GM18907 (cell line): ENCODE measurements around the gene RELCH.

Experiments
- ATAC-seq: cut with Tn5 transposase; IDR thresholded peaks from one replicate; pipeline ENCODE4 v1.9.1; 2021; ENCODE audit warnings: mild to moderate bottlenecking, moderate library complexity; ENCODE audit not compliant: unreplicated experiment

Gene RELCH

GRCh38 chr18:62336618-62337017 is 149.6 kb downstream of the RELCH start:
- no peak for ATAC-seq

DNA sequence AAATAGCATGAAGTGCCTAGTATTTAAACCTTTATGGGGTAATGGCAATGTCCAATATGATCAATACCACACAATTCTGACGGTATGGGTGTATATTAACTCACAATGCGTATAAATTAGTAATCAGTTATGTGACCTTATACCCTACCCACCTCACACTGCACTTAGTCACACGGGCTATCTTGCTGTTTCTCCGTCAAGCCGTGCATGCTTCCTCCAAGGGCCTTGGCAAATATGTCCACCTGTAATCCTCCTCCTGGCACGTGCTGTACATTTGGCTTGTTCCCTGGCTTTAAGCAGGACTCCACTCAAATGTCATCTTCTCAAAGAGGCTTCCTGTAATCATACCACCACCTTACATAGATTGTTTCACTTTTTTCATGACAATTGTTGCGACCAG is 150.3 kb downstream of the RELCH start:
- no peak for ATAC-seq

DNA sequence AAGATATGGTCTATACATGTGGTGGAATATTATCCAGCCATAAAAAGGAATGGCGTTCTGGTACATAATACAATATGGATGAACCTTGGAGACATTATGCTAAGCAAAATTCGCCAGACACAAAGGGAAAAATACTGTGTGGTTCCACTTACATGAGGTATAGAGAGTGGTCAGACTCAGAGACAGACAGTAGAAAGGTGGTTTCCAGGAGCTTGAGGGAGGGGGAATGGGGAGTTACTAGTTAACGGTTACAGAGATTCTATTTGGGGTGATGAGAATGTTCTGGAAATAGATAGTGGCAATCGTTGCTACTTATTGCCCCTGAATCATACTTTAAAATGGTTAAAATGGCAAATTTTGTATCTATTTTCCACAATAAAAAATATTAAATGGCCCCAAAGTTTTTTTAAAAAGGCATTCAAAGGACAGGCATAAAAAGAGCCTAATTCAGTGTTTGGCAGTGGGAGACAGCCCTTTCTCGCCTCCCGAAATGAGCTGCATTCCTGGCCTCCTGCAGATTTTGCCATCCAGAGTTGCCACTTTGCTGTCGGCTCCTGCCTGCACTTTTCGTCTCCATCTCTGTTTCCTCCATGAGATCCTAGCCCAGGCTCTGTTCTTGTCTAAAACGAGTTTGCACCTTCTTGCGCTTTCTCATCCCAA is 151.5 kb downstream of the RELCH start:
- peak; percentile 62 for ATAC-seq

DNA sequence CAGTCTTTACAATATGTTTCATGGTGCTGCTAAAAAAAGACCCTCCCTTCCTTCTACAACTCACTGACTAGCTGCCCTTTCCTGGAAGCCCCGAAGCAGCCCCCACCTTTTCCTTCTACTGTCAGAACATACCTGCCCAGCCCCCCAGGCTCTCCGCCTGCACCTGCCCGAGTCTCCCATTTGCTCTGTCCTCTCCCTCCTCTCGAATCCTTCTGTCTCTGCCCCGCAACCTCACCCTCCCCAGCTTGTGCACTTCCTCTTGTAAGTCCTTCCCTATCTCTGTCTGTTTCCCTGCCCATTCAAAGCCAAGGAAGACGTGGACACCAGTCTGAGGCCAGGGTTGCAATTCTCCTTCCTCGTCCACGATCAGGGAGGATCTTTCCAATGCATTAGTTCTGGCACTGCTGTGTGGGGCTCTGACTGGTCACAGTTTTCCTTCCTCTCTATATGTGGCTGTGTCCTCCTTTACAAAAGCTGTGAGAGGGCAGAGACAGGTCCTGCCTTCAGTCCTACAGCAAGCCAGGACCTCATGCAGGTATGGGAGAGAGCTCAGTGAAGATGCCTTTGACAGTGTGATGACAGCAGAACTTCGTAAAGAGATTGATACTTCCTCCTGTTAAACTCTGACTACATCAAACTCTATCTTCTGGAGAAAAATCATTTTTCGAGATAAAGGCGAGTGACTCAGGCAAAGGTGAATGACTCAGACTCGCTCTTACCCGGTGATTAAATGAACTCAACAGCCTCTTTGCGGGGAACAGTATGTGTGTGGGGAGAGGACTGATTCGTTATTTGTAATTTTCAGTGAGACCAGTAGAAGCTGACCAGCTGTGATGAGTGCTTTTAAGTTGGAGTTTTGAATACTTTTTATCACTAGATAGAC is 152.3 kb downstream of the RELCH start:
- no peak for ATAC-seq

DNA sequence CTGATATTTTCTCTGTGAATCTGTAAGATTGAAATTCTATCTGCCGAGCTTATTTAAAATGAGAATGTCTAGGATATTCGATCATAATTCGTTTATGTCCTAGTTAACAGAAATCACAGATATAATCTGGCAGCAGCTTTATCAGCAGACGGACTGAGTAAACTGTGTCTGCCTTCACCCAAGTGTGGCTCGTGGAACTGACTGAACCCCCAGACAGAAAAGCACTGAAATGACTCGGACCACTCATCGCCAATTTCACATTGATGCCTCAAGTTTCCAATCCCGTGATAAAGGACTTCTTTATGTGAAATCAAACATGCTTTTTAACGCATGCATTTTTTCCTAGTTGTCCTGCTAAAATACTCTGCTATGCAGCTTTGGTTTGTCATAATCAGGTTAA is 153.9 kb downstream of the RELCH start:
- ATAC-seq = no peak

GRCh38 chr18:62341473-62341872 is 154.4 kb downstream of the RELCH start:
- ATAC-seq = no peak

GRCh38 chr18:62342884-62343283 is 155.8 kb downstream of the RELCH start:
- ATAC-seq = no peak

- no peak for ATAC-seq
These were observed 156.3 kb downstream of the RELCH start for GRCh38 chr18:62343316-62343715.

DNA sequence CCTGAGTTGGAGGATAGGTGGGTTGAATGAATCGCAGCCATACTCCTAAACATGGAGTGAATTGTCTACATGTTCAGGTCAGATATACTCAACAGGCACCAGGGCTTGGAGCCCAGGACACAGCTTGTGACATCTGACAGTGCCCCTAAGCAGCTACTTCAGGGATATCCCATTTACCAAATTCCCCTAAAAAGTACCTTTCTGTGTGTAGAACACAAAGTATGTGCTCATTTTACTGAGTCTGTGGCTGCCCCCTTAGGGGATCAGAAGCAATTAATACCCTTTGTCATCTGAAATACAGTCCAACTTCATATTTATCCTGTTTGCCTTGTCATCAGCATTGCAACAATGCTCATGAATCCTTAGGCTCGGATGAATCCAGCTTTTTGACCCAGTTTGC is 158.9 kb downstream of the RELCH start:
- peak; percentile 59 for ATAC-seq

DNA sequence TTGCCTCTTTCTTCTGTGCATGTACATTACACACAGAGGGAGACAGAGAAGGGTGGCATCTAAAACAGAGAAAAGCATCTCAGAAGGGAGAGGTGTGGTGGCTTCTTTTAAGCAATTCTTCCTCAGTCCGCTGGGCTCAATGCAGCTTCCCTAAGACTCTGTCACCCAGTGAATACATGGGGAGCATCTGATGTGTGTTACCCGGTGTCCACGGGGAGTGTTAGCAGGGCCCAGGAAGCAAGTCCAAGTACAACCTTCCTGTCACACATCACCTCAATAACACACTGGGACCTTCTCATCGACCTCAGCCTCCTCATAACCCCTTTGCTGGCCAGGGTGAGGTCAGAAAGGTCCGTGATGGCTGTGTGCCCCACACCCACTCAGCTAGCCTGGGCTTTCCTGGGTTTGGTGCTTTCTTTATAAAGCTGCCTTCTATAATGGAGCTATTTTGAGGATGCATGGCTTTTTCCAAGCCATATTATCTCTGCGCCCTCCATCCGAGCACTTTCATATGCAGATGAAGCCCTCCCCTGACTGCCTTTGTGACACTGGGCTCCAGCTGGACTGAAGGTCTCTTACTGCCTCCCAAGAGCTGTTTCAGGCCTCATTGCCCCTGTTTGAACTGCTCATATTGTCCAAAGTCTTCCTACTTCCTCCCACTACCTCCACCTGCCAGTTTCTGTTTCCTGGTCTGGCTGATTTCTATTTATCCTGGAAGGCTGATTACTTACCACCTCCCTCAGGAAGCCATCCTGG is 159.5 kb downstream of the RELCH start:
- no peak for ATAC-seq

DNA sequence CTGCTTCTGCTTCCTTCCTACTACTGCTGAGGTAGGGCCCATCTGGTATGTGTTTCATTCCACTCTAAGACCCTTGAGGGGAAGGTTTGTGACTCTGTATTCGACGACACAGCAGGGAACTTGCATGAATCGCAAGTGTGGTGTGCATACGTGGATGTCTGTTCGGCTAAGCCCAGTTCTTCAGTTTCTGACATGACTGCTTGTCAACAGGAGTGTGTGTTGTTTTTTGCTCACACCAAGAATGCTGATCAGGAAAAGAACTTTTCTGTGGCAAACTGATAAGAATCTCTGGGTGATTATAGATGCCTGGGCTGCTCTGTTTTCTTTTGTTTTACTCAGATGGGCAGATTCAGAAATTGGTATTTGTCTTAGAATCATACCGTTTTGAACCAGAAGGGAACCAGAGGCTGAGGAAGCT is 160.0 kb downstream of the RELCH start:
- no peak for ATAC-seq

- ATAC-seq = no peak
These were observed 161.4 kb downstream of the RELCH start for GRCh38 chr18:62348474-62348873.

DNA sequence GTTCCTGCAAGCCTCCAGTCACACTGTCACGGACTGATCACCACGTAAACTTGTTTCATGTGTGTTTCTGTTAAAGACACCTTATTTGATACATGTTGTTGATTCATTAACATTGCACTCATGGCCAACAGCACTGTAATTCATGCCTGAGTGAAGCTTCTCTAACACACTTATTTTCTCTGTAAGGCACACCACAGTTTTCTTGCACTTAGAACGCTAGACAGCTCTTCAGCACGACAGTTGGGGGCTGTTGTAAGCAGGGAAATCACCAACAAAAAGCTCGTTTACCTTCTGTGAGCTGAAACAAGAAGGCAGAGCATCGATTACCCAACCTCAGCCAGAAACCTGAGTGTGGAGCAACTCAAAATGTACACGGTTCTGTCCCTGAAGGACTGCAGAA is 166.1 kb downstream of the RELCH start:
- ATAC-seq = no peak

DNA sequence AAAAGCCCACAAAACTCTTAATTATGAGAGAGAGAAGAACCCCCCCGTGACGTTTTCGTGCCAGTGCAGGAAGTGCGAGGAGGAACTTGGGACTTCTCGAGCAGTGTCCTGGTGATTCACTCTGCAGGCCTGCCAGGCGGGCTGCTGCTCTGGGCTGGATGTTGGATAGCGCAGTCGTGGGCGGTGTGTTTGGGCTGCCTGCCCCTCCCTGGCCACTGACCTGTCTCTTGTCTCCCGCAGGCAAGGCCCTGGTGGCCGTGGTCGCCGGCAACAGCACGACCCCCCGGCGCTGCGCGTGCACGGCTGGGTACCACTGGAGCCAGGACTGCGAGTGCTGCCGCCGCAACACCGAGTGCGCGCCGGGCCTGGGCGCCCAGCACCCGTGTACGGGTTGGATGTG is 167.1 kb downstream of the RELCH start:
- ATAC-seq = no peak

- peak; percentile 62 for ATAC-seq
These were observed 170.1 kb downstream of the RELCH start for GRCh38 chr18:62357079-62357719.
